NOMO-1 treated with dmso at 0.1 percent for 144 hours (cell line): ENCODE results near the gene LBR.
"Not testable (repeated sequence)": the region's sequence is repeated elsewhere in the genome, so short reads cannot be mapped to it uniquely, and the experiment has no call there.

Experiments
- DNase-seq: peaks from one replicate; lab custom pipeline; 2025; ENCODE audit not compliant: unreplicated experiment; lab: John Stamatoyannopoulos, UW

Gene LBR

DNA sequence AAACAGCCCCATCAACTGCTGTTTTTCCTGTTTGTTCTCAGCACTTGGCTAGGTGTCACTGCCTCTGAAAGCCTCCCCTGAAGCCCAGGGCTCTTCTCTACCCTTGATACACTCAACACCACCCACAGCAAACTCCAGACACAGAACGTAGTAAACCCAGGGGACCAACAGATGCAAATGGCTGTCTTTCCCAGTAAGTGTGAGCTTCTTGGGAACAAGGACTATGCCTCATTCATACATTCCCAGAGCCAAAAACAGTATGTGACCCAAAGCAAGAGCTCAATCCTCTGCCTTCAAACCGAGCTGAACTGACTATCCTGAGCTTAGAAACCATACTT, 4.4 kb downstream of the LBR start:
- DNase-seq: no peak

GRCh38 chr1:225422795-225423517, 4.9 kb downstream of the LBR start:
- DNase-seq: no peak

GRCh38 chr1:225422031-225422605, 5.7 kb downstream of the LBR start:
- no peak for DNase-seq

GRCh38 chr1:225418598-225418997, 9.2 kb downstream of the LBR start:
- DNase-seq: no peak

GRCh38 chr1:225418059-225418458, 9.8 kb downstream of the LBR start:
- no peak for DNase-seq

GRCh38 chr1:225415967-225416745, 11.7 kb downstream of the LBR start:
- DNase-seq: no peak

GRCh38 chr1:225415307-225415706, 12.5 kb downstream of the LBR start:
- DNase-seq: no peak

GRCh38 chr1:225413708-225414375, 14.0 kb downstream of the LBR start:
- DNase-seq: no peak

GRCh38 chr1:225412803-225413351, 15.0 kb downstream of the LBR start:
- no peak for DNase-seq

DNA sequence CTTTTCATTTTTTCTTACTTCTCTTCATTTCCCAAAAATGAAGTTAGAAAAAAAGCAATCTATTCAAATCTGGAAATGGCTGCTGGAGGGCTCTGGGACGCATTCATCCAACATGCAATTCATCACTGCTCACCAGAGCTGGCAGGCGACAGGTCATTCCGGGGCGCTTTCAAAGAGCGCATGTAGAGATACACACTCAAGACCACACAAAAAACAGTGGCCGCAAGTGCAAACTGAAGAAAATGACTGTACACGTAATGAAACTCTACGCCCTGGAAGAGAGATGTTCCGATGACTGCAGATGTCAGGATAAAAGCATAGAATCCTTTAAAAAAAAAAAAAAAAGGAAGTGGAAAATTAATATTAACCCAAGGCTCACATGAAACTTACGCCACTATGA, 15.5 kb downstream of the LBR start:
- DNase-seq: no peak

DNA sequence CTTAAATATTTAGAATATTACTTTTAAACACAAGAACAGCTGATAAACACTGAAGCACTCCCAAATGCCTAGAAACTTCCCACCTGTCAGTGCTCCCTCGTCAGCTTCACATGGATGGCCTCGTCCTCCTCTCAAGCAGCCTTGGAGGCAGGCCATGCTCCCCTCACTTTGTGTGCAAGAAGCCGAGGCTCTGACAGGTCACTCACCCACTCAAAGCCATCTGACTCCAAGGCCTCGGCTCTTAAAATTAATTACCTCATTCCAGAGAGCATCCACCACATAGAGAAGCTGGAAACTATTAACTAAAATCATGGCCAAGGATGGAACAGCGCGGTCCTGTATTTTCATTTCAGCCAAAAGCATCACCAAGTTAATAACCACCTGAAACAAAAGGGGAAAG, 17.8 kb downstream of the LBR start:
- no peak for DNase-seq

GRCh38 chr1:225409051-225409450, 18.8 kb downstream of the LBR start:
- DNase-seq: no peak

GRCh38 chr1:225408249-225408648, 19.6 kb downstream of the LBR start:
- no peak for DNase-seq

DNA sequence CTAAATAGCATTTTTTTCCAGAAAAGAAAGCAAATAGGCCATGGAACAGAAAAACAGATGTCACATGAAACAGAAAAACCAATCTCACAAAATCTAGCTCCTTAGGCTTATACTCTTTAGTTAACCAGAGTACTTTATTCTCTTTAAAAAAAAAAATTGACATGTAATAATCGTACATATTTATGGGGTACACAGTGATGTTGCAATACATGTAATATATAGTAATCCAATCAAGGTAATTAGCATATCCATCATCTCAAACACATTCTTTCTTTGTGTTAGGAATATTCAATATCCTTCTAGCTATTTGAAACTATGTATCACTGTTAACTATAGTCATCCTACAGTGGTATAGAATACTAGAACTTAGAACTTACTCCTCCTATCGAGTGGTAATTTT, 20.1 kb downstream of the LBR start:
- DNase-seq: no peak

- DNase-seq: no peak
Measured at GRCh38 chr1:225406976-225407725, 20.7 kb downstream of the LBR start.

- DNase-seq: no peak
Measured at GRCh38 chr1:225400968-225401367, 26.9 kb downstream of the LBR start.

GRCh38 chr1:225396357-225396756, 31.5 kb downstream of the LBR start:
- no peak for DNase-seq

DNA sequence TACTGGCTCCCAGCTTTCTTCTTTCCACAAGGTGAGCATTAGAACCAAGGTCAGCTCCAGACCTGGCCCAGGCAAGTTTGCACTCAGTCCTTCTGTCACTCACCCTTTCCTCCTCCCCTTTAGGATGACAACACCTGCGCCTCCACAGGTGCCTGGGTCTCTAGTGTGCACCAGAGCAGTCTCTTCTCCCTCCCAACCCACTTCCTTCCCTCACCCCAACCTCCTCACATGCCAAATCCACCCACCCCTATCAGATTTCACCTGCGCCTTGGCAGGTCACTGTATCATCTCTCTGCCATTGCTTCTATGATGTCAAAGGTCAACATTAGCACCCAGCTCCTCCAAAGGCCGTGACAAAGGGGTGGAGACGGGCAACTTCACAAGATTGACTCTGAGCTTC, 38.0 kb downstream of the LBR start:
- DNase-seq: no peak

DNA sequence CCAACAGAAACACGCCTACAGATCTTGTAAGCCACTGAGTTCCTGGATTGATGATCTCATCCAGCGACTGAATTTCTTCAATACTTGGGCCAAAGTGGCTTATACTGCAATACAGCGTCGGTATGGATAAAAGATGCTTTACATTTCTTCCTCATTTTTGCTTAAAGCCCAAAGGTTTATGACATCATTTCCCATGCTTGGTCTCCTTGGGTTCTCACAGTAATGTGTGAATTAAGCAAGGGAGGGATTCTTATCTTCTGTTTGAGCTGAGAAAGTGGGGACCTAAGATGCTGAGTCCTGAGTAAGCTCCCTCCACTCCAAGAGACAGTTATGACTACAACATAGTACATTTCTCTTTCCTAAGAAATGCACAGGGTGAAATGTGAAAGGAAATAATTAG, 39.5 kb downstream of the LBR start:
- no peak for DNase-seq

DNA sequence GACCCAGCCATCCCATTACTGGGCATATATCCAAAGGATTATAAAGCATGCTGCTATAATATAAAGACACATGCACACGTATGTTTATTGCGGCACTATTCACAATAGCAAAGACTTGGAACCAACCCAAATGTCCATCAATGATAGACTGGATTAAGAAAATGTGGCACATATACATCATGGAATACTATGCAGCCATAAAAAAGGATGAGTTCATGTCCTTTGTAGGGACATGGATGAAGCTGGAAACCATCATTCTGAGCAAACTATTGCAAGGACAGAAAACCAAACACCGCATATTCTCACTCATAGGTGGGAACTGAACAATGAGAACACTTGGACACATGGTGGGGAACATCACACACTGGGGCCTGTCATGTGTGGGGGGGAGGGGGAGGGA, 41.0 kb downstream of the LBR start:
- not testable (repeated sequence) for DNase-seq

DNA sequence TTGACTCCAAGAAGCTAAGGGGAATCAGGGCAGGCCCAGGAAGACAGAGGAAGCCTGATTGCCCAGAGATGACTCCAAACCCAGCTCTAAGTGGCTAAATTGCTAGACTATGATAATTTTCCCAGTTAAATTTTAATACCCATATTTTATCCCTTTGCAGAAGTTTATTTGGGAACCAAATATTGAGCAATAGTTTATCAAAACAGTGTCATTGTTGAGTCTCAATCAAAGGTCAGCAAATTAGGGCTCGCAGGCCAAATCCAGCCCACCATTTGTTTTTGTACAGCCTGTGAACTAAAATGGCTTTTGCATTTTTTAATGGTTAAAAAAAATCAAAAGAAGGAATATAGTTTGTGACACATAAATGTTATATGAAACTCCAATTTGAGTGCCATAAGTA, 47.1 kb downstream of the LBR start:
- no peak for DNase-seq
